ENCODE data around the gene FCRL6. TPM values are rescaled to one million over a fixed set of nuclear protein-coding genes. Genes with fewer than 3 reads are reported as not detected.

The FCRL6 gene
- total and polyA plus RNA-seq, 7 experiments from 2014 or later: 0.15 to 41.4 (median 0.43) TPM

DNA sequence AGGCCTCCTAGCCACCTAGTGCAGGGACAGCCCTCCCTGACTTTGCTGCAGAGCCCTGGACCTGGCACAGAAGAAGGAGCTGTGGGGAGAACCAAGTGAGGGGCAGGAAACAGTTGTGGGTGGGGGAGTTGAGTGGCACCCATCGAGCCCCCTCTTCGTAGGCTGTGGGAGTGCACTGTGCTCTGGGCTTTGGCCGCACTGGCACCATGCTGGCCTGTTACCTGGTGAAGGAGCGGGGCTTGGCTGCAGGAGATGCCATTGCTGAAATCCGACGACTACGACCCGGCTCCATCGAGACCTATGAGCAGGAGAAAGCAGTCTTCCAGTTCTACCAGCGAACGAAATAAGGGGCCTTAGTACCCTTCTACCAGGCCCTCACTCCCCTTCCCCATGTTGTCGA is 20.2 kb upstream of the FCRL6 start:
- DNase-seq (peak in 1 of 9 donors; percentile 1), ATAC-seq (no peak)
- peak overlapping the region in 5 of 9 donors; percentile 76 to 93 (median 85) for H3K27ac Mint-ChIP-seq
- H3K27me3 Mint-ChIP-seq: peaks cover 0 to 8% (median 0%) of the 10 kb centered on the region in 5 donors
- Histone ChIP-seq H3K36me3 (ENCODE audit: control insufficient read depth in 2 of 3, insufficient read depth in 3 of 3, low read length in 3 of 3) (no peaks in the 10 kb centered on the region), H3K4me3 (ENCODE audit: low read length) (no peak overlapping the region), H3K4me1 (ENCODE audit: control insufficient read depth in 2 of 2, insufficient read depth in 2 of 2, low read length in 2 of 2) (peaks cover 6% of the 10 kb centered on the region in 2 donors), H3K27ac (ENCODE audit: low read depth, low read length) (no peak overlapping the region), H3K9me3 (ENCODE audit: control insufficient read depth in 2 of 3, low read length in 3 of 3) (no peaks in the 10 kb centered on the region), H3K27me3 (ENCODE audit: control insufficient read depth in 2 of 2, insufficient read depth in 2 of 2, low read length in 2 of 2) (no peaks in the 10 kb centered on the region)
- no peaks in the 10 kb centered on the region for H3K9me3 Mint-ChIP-seq
- H3K36me3 Mint-ChIP-seq: no peaks in the 10 kb centered on the region
- POLR2A ChIA-PET: no interaction called here
- intact Hi-C loops (cut with micrococcal nuclease): loop anchor here (2.0 to 5.0 kb wide), 5 partner anchors 17 to 481 kb away; partner anchors contain the start of genes DCAF8 (in 2 of the 2), IGSF8 (in 1 of the 2) and SLAMF8 (in 1 of the 2)
- H3K4me1 Mint-ChIP-seq: peaks cover 9 to 33% (median 28%) of the 10 kb centered on the region in 7 donors
- H3K4me3 Mint-ChIP-seq: peak overlapping the region in 9 of 10 donors; percentile 78 to 93 (median 85)
- CTCF ChIA-PET: interaction anchor here (0.7 to 1.7 kb wide), 3 partner anchors 17 to 141 kb away, joined by 3 to 5 read pairs (median 4); no protein-coding TSS in a partner anchor

DNA sequence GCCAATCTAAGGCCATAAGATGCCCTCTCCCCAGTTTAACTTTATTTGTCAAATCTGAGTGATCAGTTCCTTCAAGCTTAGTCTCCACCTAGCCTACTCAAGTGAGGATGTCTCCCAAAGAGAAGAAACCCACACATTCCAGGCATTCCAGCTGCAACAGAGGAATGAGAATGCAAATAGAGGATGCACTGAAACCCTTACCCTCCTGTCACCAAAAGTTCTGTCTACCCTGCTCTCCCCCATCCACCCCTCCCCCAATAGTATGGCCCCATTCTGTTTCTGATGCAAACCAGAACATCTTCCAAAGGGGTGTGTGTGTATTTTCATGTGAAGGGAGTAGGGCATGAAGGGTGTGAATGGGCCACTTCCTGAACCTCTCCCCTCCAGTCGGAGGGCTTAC is 18.4 kb upstream of the FCRL6 start:
- no peak for ATAC-seq
- Histone ChIP-seq H3K9me3 (ENCODE audit: control insufficient read depth in 2 of 3, low read length in 3 of 3) (no peaks in the 10 kb centered on the region), H3K36me3 (ENCODE audit: control insufficient read depth in 2 of 3, insufficient read depth in 3 of 3, low read length in 3 of 3) (no peaks in the 10 kb centered on the region), H3K27me3 (ENCODE audit: control insufficient read depth in 2 of 2, insufficient read depth in 2 of 2, low read length in 2 of 2) (no peaks in the 10 kb centered on the region), H3K27ac (ENCODE audit: low read depth, low read length) (no peak overlapping the region), H3K4me1 (ENCODE audit: control insufficient read depth in 2 of 2, insufficient read depth in 2 of 2, low read length in 2 of 2) (peaks cover 6% of the 10 kb centered on the region in 2 donors), H3K4me3 (ENCODE audit: low read length) (no peak overlapping the region)
- intact Hi-C loops (cut with micrococcal nuclease): loop anchor here (5.0 kb wide), 2 partner anchors 44 to 479 kb away; partner anchors contain the start of genes DCAF8 (in 1 of the 2) and SLAMF8 (in 1 of the 2)
- DNase-seq: no peak
- Mint-ChIP-seq H3K36me3 (no peaks in the 10 kb centered on the region), H3K27me3 (peaks cover 0 to 2% (median 0%) of the 10 kb centered on the region in 5 donors), H3K9me3 (no peaks in the 10 kb centered on the region), H3K4me1 (peaks cover 9 to 28% (median 25%) of the 10 kb centered on the region in 7 donors), H3K4me3 (no peak overlapping the region), H3K27ac (peak overlapping the region in 3 of 9 donors; percentile 12 to 22 (median 20))
- ChIA-PET CTCF (interaction anchor here (1.1 kb wide), 1 partner anchor 108 kb away, joined by 3 read pairs; no protein-coding TSS in a partner anchor), POLR2A (no interaction called here)

DNA sequence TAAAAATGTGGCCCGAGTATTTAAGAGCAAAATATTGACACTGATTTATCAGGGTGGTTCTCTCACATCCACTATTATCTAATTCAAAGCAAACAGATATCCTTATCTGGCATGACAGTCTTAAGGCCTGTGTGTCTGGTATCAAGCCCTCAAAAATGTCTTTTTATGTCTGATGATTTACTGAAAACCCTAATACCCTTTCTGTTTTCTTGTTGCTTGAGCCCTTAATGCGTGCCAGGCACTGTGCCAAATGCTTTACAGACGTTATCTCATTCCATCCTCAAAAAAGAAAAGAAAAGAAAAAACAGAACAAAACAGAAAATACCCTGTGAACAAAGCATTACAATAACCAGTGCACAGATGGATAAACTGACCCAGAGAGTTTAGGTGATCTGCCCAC is 15.7 kb upstream of the FCRL6 start:
- no peaks in the 10 kb centered on the region for H3K27me3 ChIP-seq (ENCODE audit: control insufficient read depth in 2 of 2, insufficient read depth in 2 of 2, low read length in 2 of 2)
- peaks cover 1 to 10% (median 4%) of the 10 kb centered on the region in 7 donors for H3K4me1 Mint-ChIP-seq
- peaks cover 0 to 9% (median 6%) of the 10 kb centered on the region in 5 donors for H3K27me3 Mint-ChIP-seq
- no peak overlapping the region for H3K4me3 ChIP-seq (ENCODE audit: low read length)
- DNase-seq: no peak
- no peaks in the 10 kb centered on the region for H3K9me3 Mint-ChIP-seq
- H3K27ac Mint-ChIP-seq: no peak overlapping the region
- intact Hi-C loops (cut with micrococcal nuclease): no loop called here
- H3K36me3 Mint-ChIP-seq: no peaks in the 10 kb centered on the region
- ChIA-PET POLR2A (no interaction called here), CTCF (interaction anchor here (0.9 kb wide), 1 partner anchor 11 kb away, joined by 4 read pairs; no protein-coding TSS in a partner anchor)
- no peak overlapping the region for H3K27ac ChIP-seq (ENCODE audit: low read depth, low read length)
- no peak for ATAC-seq
- no peaks in the 10 kb centered on the region for H3K4me1 ChIP-seq (ENCODE audit: control insufficient read depth in 2 of 2, insufficient read depth in 2 of 2, low read length in 2 of 2)
- H3K9me3 ChIP-seq (ENCODE audit: control insufficient read depth in 2 of 3, low read length in 3 of 3): no peaks in the 10 kb centered on the region
- H3K4me3 Mint-ChIP-seq: no peak overlapping the region
- H3K36me3 ChIP-seq (ENCODE audit: control insufficient read depth in 2 of 3, insufficient read depth in 3 of 3, low read length in 3 of 3): no peaks in the 10 kb centered on the region

GRCh38 chr1:159786966-159787365 is 15.2 kb upstream of the FCRL6 start:
- ChIA-PET POLR2A (interaction anchor here (1.2 kb wide), 1 partner anchor 139 kb away, joined by 6 read pairs; the partner anchor contains the start of gene TAGLN2), CTCF (interaction anchor here (0.9 kb wide), 1 partner anchor 11 kb away, joined by 4 read pairs; no protein-coding TSS in a partner anchor)
- Mint-ChIP-seq H3K9me3 (no peaks in the 10 kb centered on the region), H3K4me3 (no peak overlapping the region), H3K4me1 (peaks cover 0 to 7% (median 0%) of the 10 kb centered on the region in 7 donors), H3K36me3 (no peaks in the 10 kb centered on the region), H3K27ac (no peak overlapping the region), H3K27me3 (peaks cover 0 to 11% (median 9%) of the 10 kb centered on the region in 5 donors)
- Histone ChIP-seq H3K27me3 (ENCODE audit: control insufficient read depth in 2 of 2, insufficient read depth in 2 of 2, low read length in 2 of 2) (no peaks in the 10 kb centered on the region), H3K4me3 (ENCODE audit: low read length) (no peak overlapping the region), H3K9me3 (ENCODE audit: control insufficient read depth in 2 of 3, low read length in 3 of 3) (no peaks in the 10 kb centered on the region), H3K36me3 (ENCODE audit: control insufficient read depth in 2 of 3, insufficient read depth in 3 of 3, low read length in 3 of 3) (no peaks in the 10 kb centered on the region), H3K4me1 (ENCODE audit: control insufficient read depth in 2 of 2, insufficient read depth in 2 of 2, low read length in 2 of 2) (no peaks in the 10 kb centered on the region), H3K27ac (ENCODE audit: low read depth, low read length) (no peak overlapping the region)
- ATAC-seq (no peak), DNase-seq (no peak)
- intact Hi-C loops (cut with micrococcal nuclease): no loop called here

- Mint-ChIP-seq H3K27me3 (peaks cover 12 to 20% (median 16%) of the 10 kb centered on the region in 5 donors), H3K36me3 (no peaks in the 10 kb centered on the region), H3K4me3 (no peak overlapping the region), H3K27ac (no peak overlapping the region), H3K9me3 (no peaks in the 10 kb centered on the region), H3K4me1 (peaks cover 0 to 5% (median 0%) of the 10 kb centered on the region in 7 donors)
- POLR2A ChIA-PET: no interaction called here
- Histone ChIP-seq H3K4me3 (ENCODE audit: low read length) (no peak overlapping the region), H3K27ac (ENCODE audit: low read depth, low read length) (no peak overlapping the region), H3K36me3 (ENCODE audit: control insufficient read depth in 2 of 3, insufficient read depth in 3 of 3, low read length in 3 of 3) (no peaks in the 10 kb centered on the region), H3K9me3 (ENCODE audit: control insufficient read depth in 2 of 3, low read length in 3 of 3) (no peaks in the 10 kb centered on the region), H3K27me3 (ENCODE audit: control insufficient read depth in 2 of 2, insufficient read depth in 2 of 2, low read length in 2 of 2) (no peaks in the 10 kb centered on the region), H3K4me1 (ENCODE audit: control insufficient read depth in 2 of 2, insufficient read depth in 2 of 2, low read length in 2 of 2) (no peaks in the 10 kb centered on the region)
- intact Hi-C loops (cut with micrococcal nuclease): loop anchor here in 1 of 2 donors (1.0 to 10.0 kb wide), 4 partner anchors 10 to 656 kb away; partner anchors contain the start of gene DUSP23
- ATAC-seq (peak; percentile 52), DNase-seq (peak in 2 of 9 donors; percentile 2 to 16)
- CTCF ChIA-PET: interaction anchor here (0.6 to 1.6 kb wide), 6 partner anchors 9 to 122 kb away, joined by 3 to 6 read pairs (median 4); partner anchors contain the start of gene DUSP23
Observed at GRCh38 chr1:159790237-159790917, 11.8 kb upstream of the FCRL6 start.

- Mint-ChIP-seq H3K9me3 (no peaks in the 10 kb centered on the region), H3K27me3 (peaks cover 12 to 20% (median 16%) of the 10 kb centered on the region in 5 donors), H3K36me3 (no peaks in the 10 kb centered on the region), H3K27ac (no peak overlapping the region), H3K4me1 (peaks cover 0 to 1% (median 0%) of the 10 kb centered on the region in 7 donors), H3K4me3 (no peak overlapping the region)
- Histone ChIP-seq H3K4me3 (ENCODE audit: low read length) (no peak overlapping the region), H3K27ac (ENCODE audit: low read depth, low read length) (no peak overlapping the region), H3K9me3 (ENCODE audit: control insufficient read depth in 2 of 3, low read length in 3 of 3) (no peaks in the 10 kb centered on the region), H3K36me3 (ENCODE audit: control insufficient read depth in 2 of 3, insufficient read depth in 3 of 3, low read length in 3 of 3) (no peaks in the 10 kb centered on the region), H3K4me1 (ENCODE audit: control insufficient read depth in 2 of 2, insufficient read depth in 2 of 2, low read length in 2 of 2) (no peaks in the 10 kb centered on the region), H3K27me3 (ENCODE audit: control insufficient read depth in 2 of 2, insufficient read depth in 2 of 2, low read length in 2 of 2) (no peaks in the 10 kb centered on the region)
- intact Hi-C loops (cut with micrococcal nuclease): loop anchor here in 1 of 2 donors (10.0 kb wide), 3 partner anchors 584 to 656 kb away; no protein-coding TSS in a partner anchor
- ATAC-seq (no peak), DNase-seq (no peak)
- POLR2A ChIA-PET: no interaction called here
- CTCF ChIA-PET: no interaction called here
Observed at GRCh38 chr1:159791031-159791430, 11.1 kb upstream of the FCRL6 start.

Measured in naive thymus-derived CD4-positive, alpha-beta T cell (primary cell).